Diencephalon (tissue), 1 donor: ENCODE results near the gene SUPT7L. TPM values are rescaled to one million over a fixed set of nuclear protein-coding genes. Genes with fewer than 3 reads are reported as not detected.

Experiments
- small RNA-seq: library from RNA; depleted of rRNA; stranded (forward); fragments of <200 nt; gene quantifications from one replicate; pipeline ENCODE3, GENCODE V24; 2014
- total RNA-seq: library from RNA; depleted of rRNA; stranded (reverse); fragments of >200 nt; gene quantifications from one replicate; pipeline ENCODE4 v1.2.3, GENCODE V29; 2014

Gene SUPT7L, protein sequence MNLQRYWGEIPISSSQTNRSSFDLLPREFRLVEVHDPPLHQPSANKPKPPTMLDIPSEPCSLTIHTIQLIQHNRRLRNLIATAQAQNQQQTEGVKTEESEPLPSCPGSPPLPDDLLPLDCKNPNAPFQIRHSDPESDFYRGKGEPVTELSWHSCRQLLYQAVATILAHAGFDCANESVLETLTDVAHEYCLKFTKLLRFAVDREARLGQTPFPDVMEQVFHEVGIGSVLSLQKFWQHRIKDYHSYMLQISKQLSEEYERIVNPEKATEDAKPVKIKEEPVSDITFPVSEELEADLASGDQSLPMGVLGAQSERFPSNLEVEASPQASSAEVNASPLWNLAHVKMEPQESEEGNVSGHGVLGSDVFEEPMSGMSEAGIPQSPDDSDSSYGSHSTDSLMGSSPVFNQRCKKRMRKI
- 34.6 TPM for total RNA-seq

GRCh38 chr2:27663285-27664153, at the start of gene SUPT7L, which contains the start of gene SLC4A1AP:
TSS of gene SUPT7L (minus strand) at chr2:27663614. CDS start at chr2:27662192, 1,422 bp downstream.
TSS of gene SLC4A1AP (plus strand) at chr2:27663889. CDS start at chr2:27663915, 26 bp downstream.

GRCh38 chr2:27628767-27629709, 34.4 kb downstream of the SUPT7L start, which contains the start of the genes CCDC121 and GPN1:
TSS of gene CCDC121 (minus strand) at chr2:27629012. CDS start at chr2:27627799, 1,213 bp downstream.
TSS of gene GPN1 (plus strand) at chr2:27629050. CDS start at chr2:27629059, 9 bp downstream.

Small RNAs within 50 kb of the gene (small RNA-seq; reads per million reads assigned to genes)
- gene RF00340: not detected

Other genes starting within 250 kb of the SUPT7L start
- gene NRBP1, start 235.0 kb downstream of the SUPT7L start, total RNA-seq: 78.2 TPM
- gene KRTCAP3, start 221.2 kb downstream of the SUPT7L start, total RNA-seq: 0.46 TPM
- gene IFT172, start 173.9 kb downstream of the SUPT7L start, total RNA-seq: 42.0 TPM
- 52.8 TPM for gene FNDC4, start 168.4 kb downstream of the SUPT7L start, total RNA-seq
- gene GCKR, start 166.8 kb downstream of the SUPT7L start, total RNA-seq: 0.69 TPM
- gene ZNF512, start 80.6 kb downstream of the SUPT7L start, total RNA-seq: 56.7 TPM
- 6.7 TPM for gene CCDC121, start 34.6 kb downstream of the SUPT7L start, total RNA-seq
- gene GPN1, start 34.6 kb downstream of the SUPT7L start, total RNA-seq: 36.0 TPM
- 29.5 TPM for gene SLC4A1AP, start 275 bp upstream of the SUPT7L start, total RNA-seq
- gene MRPL33, start 108.1 kb upstream of the SUPT7L start, total RNA-seq: 102 TPM
- 4.6 TPM for gene RBKS, start 226.8 kb upstream of the SUPT7L start, total RNA-seq
- 31.6 TPM for gene BABAM2, start 227.1 kb upstream of the SUPT7L start, total RNA-seq